ENCODE data around the gene TNFAIP1.

The TNFAIP1 gene

DNA sequence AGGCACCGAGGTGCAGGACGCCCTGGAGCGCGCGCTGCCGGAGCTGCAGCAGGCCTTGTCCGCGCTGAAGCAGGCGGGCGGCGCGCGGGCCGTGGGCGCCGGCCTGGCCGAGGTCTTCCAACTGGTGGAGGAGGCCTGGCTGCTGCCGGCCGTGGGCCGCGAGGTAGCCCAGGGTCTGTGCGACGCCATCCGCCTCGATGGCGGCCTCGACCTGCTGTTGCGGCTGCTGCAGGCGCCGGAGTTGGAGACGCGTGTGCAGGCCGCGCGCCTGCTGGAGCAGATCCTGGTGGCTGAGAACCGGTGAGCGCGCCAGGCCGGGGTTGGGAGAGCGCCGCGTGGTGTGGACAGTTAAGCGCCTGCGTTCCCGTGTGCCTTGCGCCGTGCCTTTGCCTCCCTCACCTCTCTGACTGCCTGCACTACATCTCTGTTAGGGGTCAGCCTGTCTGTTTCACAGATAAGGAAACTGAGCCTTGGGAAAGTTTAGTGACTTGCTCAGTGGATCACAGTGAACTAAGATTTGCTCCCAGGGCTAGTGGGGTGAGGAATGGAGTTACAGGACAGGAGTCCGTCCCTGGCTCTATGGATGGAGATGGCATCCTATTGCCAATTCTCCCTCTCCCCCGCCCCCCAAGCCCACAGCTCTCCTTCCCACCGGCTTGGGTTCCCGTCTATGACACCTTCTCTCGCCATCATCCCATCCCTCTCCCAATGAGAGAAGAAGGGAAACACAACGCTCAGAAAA, 36.8 kb downstream of the TNFAIP1 start:
- DNase-seq, result no peak

- no peak for DNase-seq
Measured at GRCh38 chr17:28372945-28373274, 37.3 kb downstream of the TNFAIP1 start.

GRCh38 chr17:28379814-28380801, 44.5 kb downstream of the TNFAIP1 start:
- DNase-seq, result no peak

DNA sequence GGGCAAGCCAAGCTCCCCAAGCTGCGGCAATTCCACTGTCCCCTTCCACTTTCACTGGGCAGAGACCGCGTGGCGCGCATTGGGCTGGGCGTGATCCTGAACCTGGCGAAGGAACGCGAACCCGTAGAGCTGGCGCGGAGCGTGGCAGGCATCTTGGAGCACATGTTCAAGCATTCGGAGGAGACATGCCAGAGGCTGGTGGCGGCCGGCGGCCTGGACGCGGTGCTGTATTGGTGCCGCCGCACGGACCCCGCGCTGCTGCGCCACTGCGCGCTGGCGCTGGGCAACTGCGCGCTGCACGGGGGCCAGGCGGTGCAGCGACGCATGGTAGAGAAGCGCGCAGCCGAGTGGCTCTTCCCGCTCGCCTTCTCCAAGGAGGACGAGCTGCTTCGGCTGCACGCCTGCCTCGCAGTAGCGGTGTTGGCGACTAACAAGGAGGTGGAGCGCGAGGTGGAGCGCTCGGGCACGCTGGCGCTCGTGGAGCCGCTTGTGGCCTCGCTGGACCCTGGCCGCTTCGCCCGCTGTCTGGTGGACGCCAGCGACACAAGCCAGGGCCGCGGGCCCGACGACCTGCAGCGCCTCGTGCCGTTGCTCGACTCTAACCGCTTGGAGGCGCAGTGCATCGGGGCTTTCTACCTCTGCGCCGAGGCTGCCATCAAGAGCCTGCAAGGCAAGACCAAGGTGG, 45.7 kb downstream of the TNFAIP1 start:
- peak; percentile 14 for DNase-seq

DNA sequence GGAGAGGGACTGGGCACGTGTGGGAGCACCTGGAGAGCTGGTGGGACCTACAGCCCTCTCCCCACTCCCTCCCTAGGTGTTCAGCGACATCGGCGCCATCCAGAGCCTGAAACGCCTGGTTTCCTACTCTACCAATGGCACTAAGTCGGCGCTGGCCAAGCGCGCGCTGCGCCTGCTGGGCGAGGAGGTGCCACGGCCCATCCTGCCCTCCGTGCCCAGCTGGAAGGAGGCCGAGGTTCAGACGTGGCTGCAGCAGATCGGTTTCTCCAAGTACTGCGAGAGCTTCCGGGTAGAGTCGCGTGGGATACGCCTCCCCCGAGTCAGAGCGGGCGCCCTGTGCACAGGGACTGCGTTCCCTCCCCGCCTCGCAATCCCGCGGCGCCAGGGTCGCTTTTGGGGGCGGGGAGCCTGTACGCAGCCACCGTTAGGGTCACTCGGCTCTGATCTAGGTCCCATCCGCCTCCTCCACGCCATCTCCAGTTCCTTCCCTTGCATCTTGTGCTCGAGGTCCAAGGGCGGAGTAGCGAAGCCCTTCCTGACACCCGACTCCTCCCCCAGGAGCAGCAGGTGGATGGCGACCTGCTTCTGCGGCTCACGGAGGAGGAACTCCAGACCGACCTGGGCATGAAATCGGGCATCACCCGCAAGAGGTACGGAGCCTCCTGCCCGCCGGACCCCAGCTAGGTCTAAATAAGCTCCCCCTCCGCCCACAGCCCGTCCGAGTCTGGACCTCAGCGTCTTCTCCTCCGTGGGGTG, 48.9 kb downstream of the TNFAIP1 start:
- no peak for DNase-seq

DNA sequence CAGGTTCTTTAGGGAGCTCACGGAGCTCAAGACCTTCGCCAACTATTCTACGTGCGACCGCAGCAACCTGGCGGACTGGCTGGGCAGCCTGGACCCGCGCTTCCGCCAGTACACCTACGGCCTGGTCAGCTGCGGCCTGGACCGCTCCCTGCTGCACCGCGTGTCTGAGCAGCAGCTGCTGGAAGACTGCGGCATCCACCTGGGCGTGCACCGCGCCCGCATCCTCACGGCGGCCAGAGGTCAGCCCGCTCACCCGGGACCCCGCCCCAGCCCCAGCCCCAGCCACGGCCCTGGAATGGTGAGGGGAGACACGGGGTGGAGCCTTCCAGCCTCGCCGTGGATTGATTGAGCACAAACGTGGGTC, 49.5 kb downstream of the TNFAIP1 start:
- DNase-seq, result no peak

- no peak for DNase-seq
Measured at GRCh38 chr17:28385406-28385805, 49.8 kb downstream of the TNFAIP1 start.

- no peak for DNase-seq
Measured at GRCh38 chr17:28386391-28386790, 50.8 kb downstream of the TNFAIP1 start.

GRCh38 chr17:28388106-28388505, 52.5 kb downstream of the TNFAIP1 start:
- no peak for DNase-seq

DNA sequence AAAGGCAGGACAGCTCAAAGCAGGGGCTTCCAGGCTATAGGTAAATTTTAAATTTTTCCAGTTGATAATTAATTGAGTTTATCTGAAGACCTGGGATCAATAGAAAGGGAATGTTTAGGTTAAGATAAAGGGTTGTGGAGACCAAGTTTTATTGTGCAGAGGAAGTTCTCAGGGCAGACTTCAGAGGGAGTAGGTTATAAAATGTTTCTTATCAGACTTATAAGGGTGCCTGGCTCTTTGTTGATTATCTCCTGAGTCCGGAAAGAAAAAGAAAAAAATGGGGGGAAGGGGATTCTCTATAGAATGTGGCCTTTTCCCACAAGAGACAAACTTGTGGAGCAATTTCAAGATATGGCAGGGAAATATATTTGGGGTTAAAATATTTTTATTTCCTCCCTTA, 54.6 kb downstream of the TNFAIP1 start:
- no peak for DNase-seq

DNA sequence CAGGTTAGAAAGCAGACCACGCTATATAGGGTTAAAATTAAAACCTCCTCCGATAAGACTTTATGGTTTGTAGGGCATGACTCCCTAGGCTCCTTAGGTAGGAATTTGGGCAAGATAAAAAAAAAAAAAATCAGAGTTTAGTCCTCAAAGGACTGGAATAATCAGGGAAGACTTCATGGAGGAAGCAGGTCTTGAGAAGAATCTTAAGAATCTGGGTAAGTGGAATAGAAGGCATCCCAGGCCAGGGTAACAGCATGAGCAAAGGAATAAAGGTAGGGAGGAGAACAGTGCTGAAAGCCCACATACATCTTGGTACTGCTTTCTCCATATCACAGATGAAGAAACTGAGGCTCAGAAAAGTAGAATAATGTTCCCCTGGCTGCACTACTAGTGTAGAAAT, 55.0 kb downstream of the TNFAIP1 start:
- DNase-seq, result no peak

DNA sequence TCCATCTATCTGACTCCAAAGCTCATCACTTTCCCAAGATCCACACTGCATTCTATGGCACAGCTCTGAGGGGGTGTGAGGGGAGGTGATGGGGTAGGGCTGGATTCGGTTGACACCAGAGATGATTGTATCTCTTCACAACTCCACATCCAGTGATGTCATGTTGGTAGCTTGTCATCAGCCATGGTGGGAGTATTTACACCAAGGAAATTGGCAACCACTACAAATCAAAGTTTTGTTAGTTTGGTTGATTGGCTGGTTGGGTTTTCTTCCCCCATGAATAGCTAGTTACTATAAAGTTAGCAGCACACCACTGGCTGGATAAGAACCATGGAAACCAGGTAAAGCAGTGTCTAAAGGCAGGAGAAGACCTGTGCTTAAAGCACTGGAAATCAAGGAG, 55.4 kb downstream of the TNFAIP1 start:
- DNase-seq, result no peak

DNA sequence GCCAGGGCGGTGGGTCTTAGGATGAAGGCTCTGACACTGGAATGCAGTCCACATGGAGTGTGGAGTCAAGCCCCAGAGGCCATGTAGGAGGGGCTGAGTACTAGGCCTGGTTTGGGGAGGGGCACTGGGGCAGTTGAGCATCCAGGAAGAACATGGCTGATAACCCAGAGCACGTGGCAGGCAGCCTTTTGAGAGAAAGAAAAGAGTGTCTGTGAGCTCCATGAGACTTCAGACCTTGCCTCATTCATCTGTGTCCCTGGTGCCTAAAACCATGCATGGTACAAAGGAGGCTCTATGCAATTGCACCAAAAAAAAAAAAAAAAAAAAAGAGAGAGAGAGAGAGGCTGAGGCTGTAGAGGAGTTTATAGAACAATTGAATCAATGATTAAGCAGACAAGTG, 55.8 kb downstream of the TNFAIP1 start:
- DNase-seq, result no peak

GRCh38 chr17:28392491-28392890, 56.9 kb downstream of the TNFAIP1 start:
- DNase-seq, result no peak

DNA sequence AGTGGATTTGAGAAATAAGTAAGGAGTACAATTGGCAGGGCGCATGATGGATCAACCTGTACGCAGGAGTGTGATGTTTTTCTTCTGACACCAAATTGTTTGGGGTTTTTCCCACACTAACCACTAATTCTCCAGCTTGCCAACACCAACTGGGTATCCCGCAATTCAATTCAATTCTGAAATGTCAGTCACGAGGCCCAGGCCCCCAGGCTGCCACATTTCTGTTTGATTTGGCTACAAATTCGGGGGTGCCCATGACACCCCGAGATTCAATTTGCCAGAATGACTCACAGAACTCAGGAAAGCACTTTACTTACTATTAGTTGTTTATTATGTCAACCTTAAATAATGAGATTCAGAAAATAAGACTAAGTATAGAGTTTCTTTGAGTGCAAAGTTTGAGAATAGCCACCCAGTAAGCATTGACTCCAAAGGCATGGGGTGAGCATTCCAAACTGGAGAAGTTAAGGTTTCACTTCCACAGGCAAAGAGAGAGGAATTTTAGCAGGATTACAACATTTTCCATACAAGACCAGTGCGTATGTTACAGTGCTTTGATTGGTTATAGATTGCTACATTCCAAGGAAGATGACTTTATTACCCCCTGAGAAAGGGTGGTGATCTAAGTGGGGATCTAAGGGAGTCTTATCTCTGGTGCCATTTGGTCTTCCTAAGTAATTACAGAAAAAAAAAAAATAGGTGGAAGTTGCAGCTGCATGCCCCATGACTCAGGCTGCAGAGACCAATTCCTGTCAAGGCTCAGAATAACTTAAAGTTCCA, 59.0 kb downstream of the TNFAIP1 start:
- no peak for DNase-seq

DNA sequence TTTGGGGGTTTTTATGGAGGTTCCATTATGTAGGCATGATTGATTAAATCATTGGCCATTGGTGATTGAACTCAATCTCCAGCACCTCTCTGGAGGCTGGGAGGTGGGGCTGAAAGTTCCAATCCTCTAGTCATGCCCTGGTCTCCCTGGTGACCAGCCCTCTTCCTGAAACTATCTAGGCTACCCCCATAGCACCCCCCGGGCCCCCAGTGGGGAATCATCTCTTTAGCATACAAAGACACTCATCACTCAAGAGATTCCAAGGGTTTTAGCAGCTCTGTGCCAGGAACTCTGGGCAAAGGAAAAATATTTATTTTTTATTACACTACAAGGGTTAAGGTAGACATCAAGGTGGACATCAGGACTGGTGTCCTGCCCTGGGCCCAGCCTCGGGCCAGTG, 59.9 kb downstream of the TNFAIP1 start:
- no peak for DNase-seq

DNA sequence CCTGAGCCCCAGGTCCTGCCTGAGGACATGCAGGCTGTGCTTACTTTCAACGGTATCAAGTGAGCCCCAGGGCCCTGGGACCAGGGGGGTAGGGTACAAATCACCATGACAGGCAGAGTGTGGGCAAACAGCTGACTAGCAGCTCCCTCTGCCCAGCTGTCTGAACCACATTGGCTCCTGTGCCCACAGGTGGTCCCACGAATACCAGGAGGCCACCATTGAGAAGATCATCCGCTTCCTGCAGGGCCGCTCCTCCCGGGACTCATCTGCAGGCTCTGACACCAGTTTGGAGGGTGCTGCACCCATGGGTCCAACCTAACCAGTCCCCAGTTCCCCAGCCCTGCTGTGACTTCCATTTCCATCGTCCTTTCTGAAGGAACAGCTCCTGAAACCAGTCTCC, 60.4 kb downstream of the TNFAIP1 start:
- no peak for DNase-seq
